ENCODE data around the gene HS6ST1. TPM values are rescaled to one million over a fixed set of nuclear protein-coding genes. Genes with fewer than 3 reads are reported as not detected.
A peak's percentile ranks its signal among the peaks of the same experiment; 100 is the strongest.
"Not testable (repeated sequence)": the region's sequence is repeated elsewhere in the genome, so short reads cannot be mapped to it uniquely, and the experiment has no call there.

The HS6ST1 gene
- total RNA-seq, 1 donor from 2014 or later = 21.8 TPM

GRCh38 chr2:128252086-128252485 lies 66.6 kb downstream of the HS6ST1 start:
- not testable (repeated sequence) for ATAC-seq; DNase-seq (ENCODE audit: low spot score)

GRCh38 chr2:128250229-128251025 lies 68.2 kb downstream of the HS6ST1 start:
- ATAC-seq (no peak), DNase-seq (ENCODE audit: low spot score) (peak; percentile 30)

- peak; percentile 15 for DNase-seq (ENCODE audit: low spot score)
- no peak for ATAC-seq
Measured at GRCh38 chr2:128249555-128249954, 69.1 kb downstream of the HS6ST1 start.

- no peak for ATAC-seq
- DNase-seq (ENCODE audit: low spot score) = no peak
Measured at GRCh38 chr2:128245813-128246212, 72.9 kb downstream of the HS6ST1 start.

- ATAC-seq (no peak), DNase-seq (ENCODE audit: low spot score) (peak; percentile 30)
Measured at GRCh38 chr2:128241896-128242295, 76.8 kb downstream of the HS6ST1 start.

GRCh38 chr2:128237911-128238697 lies 80.6 kb downstream of the HS6ST1 start:
- DNase-seq (ENCODE audit: low spot score) (no peak), ATAC-seq (no peak)

GRCh38 chr2:128237081-128237534 lies 81.6 kb downstream of the HS6ST1 start:
- no peak for ATAC-seq

GRCh38 chr2:128236491-128237035 lies 82.1 kb downstream of the HS6ST1 start:
- DNase-seq (ENCODE audit: low spot score) = peak; percentile 11
- no peak for ATAC-seq

More at GRCh38 chr2:128237081-128237534, 81.6 kb downstream of the HS6ST1 start:
- DNase-seq (ENCODE audit: low spot score) = no peak

GRCh38 chr2:128235581-128235980 lies 83.1 kb downstream of the HS6ST1 start:
- peak; percentile 38 for DNase-seq (ENCODE audit: low spot score)
- ATAC-seq = no peak

- ATAC-seq (no peak), DNase-seq (ENCODE audit: low spot score) (peak; percentile 26)
Measured at GRCh38 chr2:128234613-128235012, 84.1 kb downstream of the HS6ST1 start.

GRCh38 chr2:128233790-128234395 lies 84.8 kb downstream of the HS6ST1 start:
- ATAC-seq (no peak), DNase-seq (ENCODE audit: low spot score) (no peak)

- DNase-seq (ENCODE audit: low spot score) = peak; percentile 91
- peak; percentile 97 for ATAC-seq
Measured at GRCh38 chr2:128232965-128233789, 85.5 kb downstream of the HS6ST1 start.

GRCh38 chr2:128228894-128229293 lies 89.8 kb downstream of the HS6ST1 start:
- ATAC-seq (no peak), DNase-seq (ENCODE audit: low spot score) (no peak)

GRCh38 chr2:128227862-128228261 lies 90.8 kb downstream of the HS6ST1 start:
- no peak for ATAC-seq
- DNase-seq (ENCODE audit: low spot score) = no peak

GRCh38 chr2:128219891-128220290 lies 98.8 kb downstream of the HS6ST1 start:
- ATAC-seq (no peak), DNase-seq (ENCODE audit: low spot score) (no peak)

GRCh38 chr2:128217671-128218070 lies 101.0 kb downstream of the HS6ST1 start:
- no peak for ATAC-seq
- DNase-seq (ENCODE audit: low spot score) = no peak

GRCh38 chr2:128215897-128216642 lies 102.6 kb downstream of the HS6ST1 start:
- DNase-seq (ENCODE audit: low spot score) (no peak), ATAC-seq (no peak)
